H9 (cell line): ENCODE measurements around the gene ABCG1. TPM values are rescaled to one million over a fixed set of nuclear protein-coding genes. Genes with fewer than 3 reads are reported as not detected.

ENCODE experiments used
- DNase-seq: peaks from one replicate; pipeline ENCODE4 v3.0.0-alpha.2; 2017
- H2AFZ ChIP-seq: one replicate; pipeline ENCODE4 v1.6.1; 2013; ENCODE audit warnings: mild to moderate bottlenecking, low read length, control low read depth, moderate library complexity
- H2AK5ac ChIP-seq: 2 replicates; pipeline ENCODE4 v1.6.1; 2013; ENCODE audit warnings: low read length, control low read depth, mixed read lengths; ENCODE audit not compliant: insufficient read length
- H2BK120ac ChIP-seq: one replicate; pipeline ENCODE4 v1.6.1; 2013; ENCODE audit warnings: low read depth, mild to moderate bottlenecking, low read length, control low read depth, inconsistent platforms; ENCODE audit not compliant: poor library complexity, severe bottlenecking
- H2BK12ac ChIP-seq: 2 replicates; pipeline ENCODE4 v1.6.1; 2013; ENCODE audit warnings: low read length, control low read depth, mixed read lengths, low read depth; ENCODE audit not compliant: insufficient read length
- H2BK15ac ChIP-seq: 2 replicates; pipeline ENCODE4 v1.6.1; 2013; ENCODE audit warnings: low read depth, low read length, control low read depth
- H2BK20ac ChIP-seq: one replicate; pipeline ENCODE4 v1.6.1; 2013; ENCODE audit warnings: low read depth, mild to moderate bottlenecking, low read length, control low read depth, inconsistent platforms; ENCODE audit not compliant: poor library complexity, severe bottlenecking
- H2BK5ac ChIP-seq: 2 replicates; pipeline ENCODE4 v1.6.1; 2013; ENCODE audit warnings: low read length, control low read depth, mixed read lengths; ENCODE audit not compliant: insufficient read length
- H3K14ac ChIP-seq: 2 replicates; pipeline ENCODE4 v1.6.1; 2013; ENCODE audit warnings: low read length, control low read depth; ENCODE audit not compliant: insufficient read depth
- H3K18ac ChIP-seq: 2 replicates; pipeline ENCODE4 v1.6.1; 2013; ENCODE audit warnings: low read depth, mild to moderate bottlenecking, mixed read lengths, low read length, control low read depth; ENCODE audit not compliant: insufficient read length
- H3K23ac ChIP-seq: 2 replicates; pipeline ENCODE4 v1.6.1; 2013; ENCODE audit warnings: low read length, control low read depth, mixed read lengths, low read depth; ENCODE audit not compliant: insufficient read length
- H3K23me2 ChIP-seq: 2 replicates; pipeline ENCODE4 v1.6.1; 2013; ENCODE audit warnings: low read depth, mild to moderate bottlenecking, mixed read lengths, low read length, control low read depth; ENCODE audit not compliant: insufficient read length, poor library complexity, severe bottlenecking
- H3K27ac ChIP-seq: 2 replicates; pipeline ENCODE4 v1.5.1; 2013; ENCODE audit warnings: low read length, control low read depth, mixed read lengths, low read depth; ENCODE audit not compliant: insufficient read length
- H3K27me3 ChIP-seq: 2 replicates; pipeline ENCODE4 v1.6.1; 2013; ENCODE audit warnings: low read length, control low read depth, inconsistent platforms; ENCODE audit not compliant: insufficient read depth
- H3K4ac ChIP-seq: 2 replicates; pipeline ENCODE4 v1.6.1; 2013; ENCODE audit warnings: low read depth, mild to moderate bottlenecking, control low read depth, inconsistent platforms, low read length, moderate library complexity
- H3K4me1 ChIP-seq: 2 replicates; pipeline ENCODE4 v1.6.1; 2013; ENCODE audit warnings: low read length, control low read depth, inconsistent platforms; ENCODE audit not compliant: insufficient read depth
- H3K4me2 ChIP-seq: 2 replicates; pipeline ENCODE4 v1.6.1; 2013; ENCODE audit warnings: low read length, control low read depth, mixed read lengths; ENCODE audit not compliant: insufficient read length, insufficient read depth
- H3K56ac ChIP-seq: 2 replicates; pipeline ENCODE4 v1.6.1; 2013; ENCODE audit warnings: low read depth, mild to moderate bottlenecking, mixed read lengths, low read length, control low read depth; ENCODE audit not compliant: insufficient read length
- H3K79me1 ChIP-seq: 2 replicates; pipeline ENCODE4 v1.6.1; 2013; ENCODE audit warnings: low read depth, mild to moderate bottlenecking, moderate library complexity, low read length, control low read depth, inconsistent platforms; ENCODE audit not compliant: insufficient read depth, poor library complexity, severe bottlenecking
- H3K79me2 ChIP-seq: 2 replicates; pipeline ENCODE4 v1.6.1; 2013; ENCODE audit warnings: low read length, control low read depth, inconsistent platforms; ENCODE audit not compliant: insufficient read depth
- H3K9ac ChIP-seq: 2 replicates; pipeline ENCODE4 v1.6.1; 2013; ENCODE audit warnings: low read length, control low read depth, mixed read lengths; ENCODE audit not compliant: insufficient read length; ENCODE audit errors: extremely low read depth
- H3K9me3 ChIP-seq: one replicate; pipeline ENCODE4 v1.6.1; 2013; ENCODE audit warnings: low read depth, low read length, inconsistent platforms; ENCODE audit not compliant: control insufficient read depth
- H3T11ph ChIP-seq: one replicate; pipeline ENCODE4 v1.6.1; 2013; ENCODE audit warnings: mild to moderate bottlenecking, low read length, control low read depth, inconsistent platforms
- H4K20me1 ChIP-seq: one replicate; pipeline ENCODE4 v1.6.1; 2013; ENCODE audit not compliant: control insufficient read depth, insufficient read length, insufficient read depth
- H4K5ac ChIP-seq: 2 replicates; pipeline ENCODE4 v1.6.1; 2013; ENCODE audit warnings: low read depth, mild to moderate bottlenecking, mixed read lengths, low read length, control low read depth; ENCODE audit not compliant: insufficient read length
- H4K8ac ChIP-seq: replicated peaks from 2 replicates; pipeline ENCODE4 v1.6.1; 2013; ENCODE audit warnings: low read length, control low read depth, mixed read lengths, low read depth; ENCODE audit not compliant: insufficient read length
- H4K91ac ChIP-seq: 2 replicates; pipeline ENCODE4 v1.6.1; 2013; ENCODE audit warnings: low read depth, mild to moderate bottlenecking, moderate library complexity, mixed read lengths, low read length, control low read depth; ENCODE audit not compliant: insufficient read length
- H3K27ac Mint-ChIP-seq, 3 experiments: 2 replicates in 2 of 3; 3 replicates in 1 of 3; pipeline ENCODE4 v1.8.0; 2020 to 2021; ENCODE audit warnings: mixed read lengths in 3 of 3, mild to moderate bottlenecking in 1 of 3, moderate library complexity in 1 of 3
- H3K27me3 Mint-ChIP-seq: 2 replicates; pipeline ENCODE4 v1.8.0; 2021; ENCODE audit warnings: low read depth, mild to moderate bottlenecking, moderate library complexity, mixed read lengths
- H3K36me3 Mint-ChIP-seq, 3 experiments: 2 replicates in 2 of 3; 3 replicates in 1 of 3; pipeline ENCODE4 v1.8.0; 2020 to 2021; ENCODE audit warnings: low read depth in 3 of 3, mixed read lengths in 3 of 3; ENCODE audit not compliant: insufficient read depth in 1 of 3
- H3K4me1 Mint-ChIP-seq, 2 experiments: 2 replicates each; pipeline ENCODE4 v1.8.0; 2020; ENCODE audit warnings: mixed read lengths in 2 of 2
- H3K4me3 Mint-ChIP-seq, 2 experiments: 2 replicates in 1 of 2; 3 replicates in 1 of 2; pipeline ENCODE4 v1.8.0; 2020 to 2021; ENCODE audit warnings: mild to moderate bottlenecking in 2 of 2, mixed read lengths in 2 of 2, moderate library complexity in 1 of 2
- H3K9me3 Mint-ChIP-seq, 2 experiments: 2 replicates in 1 of 2; 3 replicates in 1 of 2; pipeline ENCODE4 v1.8.0; 2020; ENCODE audit warnings: mild to moderate bottlenecking in 2 of 2, mixed read lengths in 2 of 2, moderate library complexity in 1 of 2
- CTCF ChIP-seq: fragments of 200-600 bp; sonication (generic); conservative IDR thresholded peaks from 3 replicates; pipeline ENCODE4 v1.8.0; 2021; ENCODE audit warnings: antibody characterized with exemption, mild to moderate bottlenecking
- WGBS: extraction: QIAGEN DNeasy Blood & Tissue Kit; methylation state at CpG from one replicate; pipeline ENCODE4 v1.1.7; 2013; ENCODE audit warnings: missing lambda C conversion rate, low lambda C conversion rate, mixed read lengths; ENCODE audit not compliant: insufficient read length; ENCODE audit errors: extremely low coverage; 5-methylcytosine and 5-hydroxymethylcytosine counted together
- total RNA-seq: library from RNA; stranded (reverse); gene quantifications from 2 replicates; pipeline ENCODE4 v1.2.1, GENCODE V29; 2021

ABCG1 gene
- total RNA-seq, 1 experiment from 2014 or later, result 0.83 TPM

- Histone ChIP-seq H3K9ac (no peak overlapping the region), H2BK5ac (no peak overlapping the region), H3K9me3 (no peaks in the 10 kb centered on the region), H2BK12ac (no peak overlapping the region), H3T11ph (no peak overlapping the region), H4K20me1 (no peaks in the 10 kb centered on the region), H4K91ac (no peak overlapping the region), H2BK20ac (no peak overlapping the region), H3K4me2 (no peak overlapping the region), H3K23ac (no peak overlapping the region), H3K4me1 (no peaks in the 10 kb centered on the region), H2AK5ac (no peak overlapping the region), H3K23me2 (no peaks in the 10 kb centered on the region), H3K79me1 (no peaks in the 10 kb centered on the region), H3K18ac (no peak overlapping the region), H4K8ac (no peak overlapping the region), H3K27ac (no peak overlapping the region), H3K27me3 (no peaks in the 10 kb centered on the region), H2AFZ (no peak overlapping the region), H3K79me2 (no peaks in the 10 kb centered on the region), H3K56ac (no peak overlapping the region), H4K5ac (no peak overlapping the region), H2BK15ac (no peak overlapping the region), H3K14ac (no peak overlapping the region; the same call in 1 of the 2 replicates), H3K4ac (no peak overlapping the region), H2BK120ac (no peak overlapping the region)
- peaks cover 14% of the 10 kb centered on the region for H3K27me3 Mint-ChIP-seq
- no peak overlapping the region for H3K27ac Mint-ChIP-seq
- no peaks in the 10 kb centered on the region; a peak in 1 of 5 replicates for H3K9me3 Mint-ChIP-seq
- H3K4me3 Mint-ChIP-seq, result no peak overlapping the region
- no CpG with 5 or more reads among the region's 17 CpGs for WGBS
- peaks cover 8 to 9% of the 10 kb centered on the region in 2 experiments for H3K4me1 Mint-ChIP-seq
- no peak for TF ChIP-seq CTCF
- H3K36me3 Mint-ChIP-seq, result no peaks in the 10 kb centered on the region
- no peak for DNase-seq
These were observed 87.6 kb downstream of the ABCG1 start for GRCh38 chr21:42306366-42307035.
